ENCODE results near the gene NKX3-2.

Gene NKX3-2

DNA sequence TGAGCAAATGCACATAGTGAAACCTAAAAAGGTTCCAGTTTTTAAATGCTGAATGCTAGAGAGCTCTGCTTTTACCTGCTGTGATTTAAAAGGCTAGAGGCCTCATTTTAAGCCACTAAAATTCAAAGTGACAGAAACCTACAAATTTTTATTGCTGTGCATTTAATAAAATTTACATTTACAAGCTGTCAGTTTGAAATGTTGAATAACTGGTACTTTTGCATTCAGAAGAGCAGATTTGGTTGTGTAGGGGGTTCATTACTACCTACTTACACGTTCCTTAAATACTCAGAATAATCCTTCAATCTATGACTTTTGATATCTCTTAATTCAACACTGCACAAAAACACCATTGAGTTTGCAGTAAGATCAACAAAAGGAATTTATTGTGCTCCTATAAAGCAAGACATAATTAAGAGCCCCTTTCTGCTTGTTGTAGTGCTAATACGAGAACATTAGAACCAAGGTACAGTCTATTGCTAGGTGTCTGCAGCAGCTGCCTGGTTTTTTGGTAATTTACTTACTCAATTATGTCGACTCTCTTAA lies 27.9 kb downstream of the NKX3-2 start:
- Mint-ChIP-seq H3K4me1 (ENCODE audit: low read depth) (no peaks in the 10 kb centered on the region), H3K27ac (no peak overlapping the region), H3K4me3 (no peak overlapping the region), H3K27me3 (ENCODE audit: low read depth) (peaks cover 39% of the 10 kb centered on the region), H3K9me3 (no peaks in the 10 kb centered on the region), H3K36me3 (ENCODE audit: low read depth) (no peaks in the 10 kb centered on the region)

DNA sequence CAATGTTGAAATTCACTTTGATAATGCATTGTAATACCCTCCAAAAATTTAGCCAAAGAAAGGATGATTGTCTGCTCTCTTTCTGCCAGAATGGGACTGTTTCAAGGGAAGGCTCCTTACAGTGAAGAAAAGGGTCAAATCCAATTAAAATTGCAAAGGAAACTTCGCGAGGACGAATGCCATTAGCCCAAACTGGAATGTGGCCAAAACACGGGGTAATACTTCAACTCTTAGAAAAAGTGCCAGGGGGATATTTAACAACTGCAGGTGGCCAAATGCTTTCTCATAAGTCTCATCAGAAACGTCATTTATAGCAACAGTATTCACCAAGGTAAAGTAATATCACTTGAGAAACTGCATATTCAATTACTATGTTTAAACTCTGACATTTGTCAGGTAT lies 29.0 kb downstream of the NKX3-2 start:
- Mint-ChIP-seq H3K27ac (no peak overlapping the region), H3K27me3 (ENCODE audit: low read depth) (peaks cover 35% of the 10 kb centered on the region), H3K36me3 (ENCODE audit: low read depth) (no peaks in the 10 kb centered on the region), H3K4me1 (ENCODE audit: low read depth) (no peaks in the 10 kb centered on the region), H3K4me3 (no peak overlapping the region), H3K9me3 (no peaks in the 10 kb centered on the region)

DNA sequence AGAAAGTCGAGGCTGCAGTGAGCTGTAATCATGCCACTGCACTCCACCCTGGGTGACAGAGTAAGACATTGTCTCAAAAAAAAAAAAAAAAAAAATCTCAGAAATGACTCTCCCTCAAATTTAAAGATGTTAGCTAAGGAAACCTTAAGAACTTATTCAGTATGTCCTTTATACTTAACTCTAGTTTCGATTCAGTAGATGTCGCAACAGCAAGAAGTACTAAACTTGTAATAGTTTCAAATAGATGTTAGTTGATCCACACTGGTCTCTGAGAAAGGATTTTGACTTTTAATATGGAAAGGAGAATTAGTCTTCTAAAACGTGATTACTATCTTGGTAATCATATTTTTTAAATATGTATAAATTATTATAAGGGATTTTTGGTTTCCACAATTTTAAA lies 29.6 kb downstream of the NKX3-2 start:
- Mint-ChIP-seq H3K9me3 (no peaks in the 10 kb centered on the region), H3K36me3 (ENCODE audit: low read depth) (no peaks in the 10 kb centered on the region), H3K4me1 (ENCODE audit: low read depth) (no peaks in the 10 kb centered on the region), H3K4me3 (no peak overlapping the region), H3K27me3 (ENCODE audit: low read depth) (peaks cover 32% of the 10 kb centered on the region), H3K27ac (no peak overlapping the region)

DNA sequence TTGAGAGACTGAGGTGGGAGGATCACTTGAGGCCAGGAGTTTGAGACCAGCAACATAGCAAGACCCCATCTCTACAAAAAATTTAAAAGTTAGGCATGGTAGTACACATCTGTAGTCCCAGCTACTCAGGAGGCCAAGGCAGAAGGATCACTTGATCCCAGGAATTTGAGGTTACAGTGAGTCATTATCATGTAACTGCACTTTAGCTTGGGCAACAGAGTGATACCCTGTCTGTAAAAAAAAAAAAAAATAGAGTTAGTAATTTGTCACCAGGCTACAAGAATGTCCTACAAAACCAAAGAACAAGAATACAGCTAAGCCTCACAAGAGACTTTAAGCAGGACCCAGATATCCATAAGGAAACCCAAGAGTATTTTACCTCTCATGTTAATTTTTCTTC lies 33.2 kb downstream of the NKX3-2 start:
- H3K9me3 Mint-ChIP-seq: no peaks in the 10 kb centered on the region
- no peak overlapping the region for H3K27ac Mint-ChIP-seq
- H3K36me3 Mint-ChIP-seq (ENCODE audit: low read depth): no peaks in the 10 kb centered on the region
- H3K27me3 Mint-ChIP-seq (ENCODE audit: low read depth): peaks cover 23% of the 10 kb centered on the region
- no peaks in the 10 kb centered on the region for H3K4me1 Mint-ChIP-seq (ENCODE audit: low read depth)
- H3K4me3 Mint-ChIP-seq: no peak overlapping the region

DNA sequence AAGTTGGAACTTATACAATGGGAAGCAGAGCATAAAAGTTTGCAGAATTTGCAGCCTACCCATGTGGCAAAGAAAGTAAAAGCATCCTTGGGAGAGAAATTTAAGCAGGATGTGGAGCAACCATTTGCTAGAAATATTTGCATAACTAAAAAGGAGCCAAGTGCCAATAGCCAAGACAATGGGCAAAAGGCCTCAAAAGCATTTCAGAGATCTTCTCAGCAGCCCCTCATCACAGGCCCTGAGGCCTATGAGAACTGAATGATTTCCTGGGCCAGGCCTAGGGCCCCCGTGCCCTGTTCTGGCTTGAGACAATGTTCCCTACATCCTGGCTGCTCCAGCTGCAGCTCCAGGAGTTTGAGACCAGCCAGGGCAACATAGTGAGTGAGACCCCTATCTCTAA lies 34.9 kb downstream of the NKX3-2 start:
- Mint-ChIP-seq H3K27ac (no peak overlapping the region), H3K9me3 (no peaks in the 10 kb centered on the region), H3K36me3 (ENCODE audit: low read depth) (no peaks in the 10 kb centered on the region), H3K4me1 (ENCODE audit: low read depth) (no peaks in the 10 kb centered on the region), H3K27me3 (ENCODE audit: low read depth) (peaks cover 17% of the 10 kb centered on the region), H3K4me3 (no peak overlapping the region)

DNA sequence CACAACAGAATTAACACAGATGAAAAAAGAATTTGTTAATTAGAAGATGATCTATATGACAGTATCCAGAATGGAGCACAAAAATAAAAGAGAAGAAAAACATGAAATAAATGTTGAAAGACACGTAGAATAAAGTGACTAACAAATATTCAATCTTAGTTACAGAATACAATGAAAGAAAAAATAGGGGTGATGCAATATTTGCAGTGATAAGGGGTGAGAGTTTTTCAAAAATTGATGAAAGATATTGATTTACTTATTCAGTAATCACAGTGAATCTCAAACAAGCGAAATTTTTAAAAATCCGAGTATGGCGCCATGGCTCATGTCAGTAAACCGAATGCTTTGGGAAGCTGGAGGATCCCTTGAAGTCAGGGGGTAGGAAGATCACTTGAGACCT lies 39.9 kb downstream of the NKX3-2 start:
- Mint-ChIP-seq H3K27me3 (ENCODE audit: low read depth) (peaks cover 24% of the 10 kb centered on the region), H3K36me3 (ENCODE audit: low read depth) (no peaks in the 10 kb centered on the region), H3K9me3 (no peaks in the 10 kb centered on the region), H3K27ac (no peak overlapping the region), H3K4me1 (ENCODE audit: low read depth) (no peaks in the 10 kb centered on the region), H3K4me3 (no peak overlapping the region)

DNA sequence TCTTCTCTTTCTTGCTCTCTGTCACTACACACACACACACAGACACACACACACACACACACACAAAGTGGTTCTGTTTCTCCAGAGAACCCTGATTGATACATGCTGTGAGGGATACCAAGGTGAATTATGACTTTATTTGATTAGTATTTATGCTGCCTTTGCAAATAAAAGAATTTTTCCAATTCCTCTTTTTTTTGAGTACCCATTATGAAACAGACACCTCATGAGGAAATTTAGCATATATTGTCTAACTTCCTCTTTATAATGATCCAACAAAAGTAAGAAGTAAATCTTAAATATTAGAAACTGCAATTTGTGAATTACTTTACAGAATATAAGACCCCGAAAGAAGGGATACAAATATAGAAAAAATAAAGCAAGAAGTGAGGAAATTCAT lies 45.8 kb downstream of the NKX3-2 start:
- Mint-ChIP-seq H3K9me3 (no peaks in the 10 kb centered on the region), H3K4me3 (no peak overlapping the region), H3K4me1 (ENCODE audit: low read depth) (no peaks in the 10 kb centered on the region), H3K36me3 (ENCODE audit: low read depth) (no peaks in the 10 kb centered on the region), H3K27ac (no peak overlapping the region), H3K27me3 (ENCODE audit: low read depth) (peaks cover 29% of the 10 kb centered on the region)

DNA sequence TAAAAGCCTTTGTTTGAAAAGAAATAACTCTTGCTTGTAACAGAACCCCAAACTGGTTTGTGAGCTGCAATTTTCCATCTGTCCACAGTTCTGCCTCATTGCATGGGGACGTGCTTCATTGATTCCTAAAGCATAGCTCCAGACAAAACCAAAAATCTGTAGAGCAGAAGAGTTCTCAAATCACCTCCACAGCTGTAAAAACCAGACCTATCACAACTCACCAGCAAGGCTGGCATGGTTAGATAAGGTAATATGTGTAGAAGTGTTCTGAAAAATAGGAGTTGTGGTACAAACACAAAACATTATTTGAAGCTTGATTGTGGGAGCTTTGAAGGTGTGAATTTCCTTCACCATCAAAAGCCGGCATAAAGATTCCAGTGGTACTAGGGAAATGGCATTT lies 47.7 kb downstream of the NKX3-2 start:
- Mint-ChIP-seq H3K27me3 (ENCODE audit: low read depth) (peaks cover 25% of the 10 kb centered on the region), H3K36me3 (ENCODE audit: low read depth) (no peaks in the 10 kb centered on the region), H3K4me3 (no peak overlapping the region), H3K4me1 (ENCODE audit: low read depth) (no peaks in the 10 kb centered on the region), H3K27ac (no peak overlapping the region), H3K9me3 (no peaks in the 10 kb centered on the region)

DNA sequence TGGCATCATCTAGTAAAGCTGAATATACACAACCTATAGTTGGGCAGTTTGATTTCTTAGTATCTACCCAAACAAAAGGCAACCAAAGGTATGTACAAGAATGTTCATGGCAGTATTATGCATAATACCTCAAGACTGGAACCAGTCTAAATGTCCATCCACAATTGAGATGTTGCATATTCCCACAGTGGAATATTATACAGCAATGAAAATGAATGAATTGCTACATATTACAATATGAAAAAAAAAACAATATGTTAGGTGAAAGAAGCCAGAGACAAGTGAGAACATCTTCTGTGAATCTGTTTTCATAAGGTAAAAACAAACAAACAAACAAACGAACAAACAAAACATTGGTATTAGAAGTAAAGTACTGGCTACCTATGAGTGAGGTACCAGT lies 48.6 kb downstream of the NKX3-2 start:
- Mint-ChIP-seq H3K9me3 (no peaks in the 10 kb centered on the region), H3K4me3 (no peak overlapping the region), H3K36me3 (ENCODE audit: low read depth) (no peaks in the 10 kb centered on the region), H3K27me3 (ENCODE audit: low read depth) (peaks cover 32% of the 10 kb centered on the region), H3K27ac (no peak overlapping the region), H3K4me1 (ENCODE audit: low read depth) (no peaks in the 10 kb centered on the region)

DNA sequence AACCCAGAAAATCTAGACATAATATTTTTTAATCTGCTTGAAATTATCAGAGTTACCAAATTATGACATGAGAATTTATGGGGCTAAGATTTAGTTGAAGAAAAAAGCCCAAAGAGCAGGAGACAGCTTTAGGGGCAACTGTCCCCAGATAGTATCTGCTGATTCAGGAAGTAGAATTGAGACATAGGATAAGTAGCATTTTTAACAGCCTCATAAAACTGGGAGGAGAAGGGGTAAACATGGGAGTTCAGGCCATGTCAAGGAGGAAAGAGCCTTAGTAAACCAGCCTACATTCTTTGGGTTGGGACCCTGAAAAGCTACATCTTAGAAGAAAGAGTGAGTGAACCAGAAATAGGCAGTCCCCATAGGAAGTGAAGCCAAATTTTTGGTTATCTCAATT lies 50.5 kb downstream of the NKX3-2 start:
- H3K4me3 Mint-ChIP-seq: no peak overlapping the region
- no peaks in the 10 kb centered on the region for H3K9me3 Mint-ChIP-seq
- no peaks in the 10 kb centered on the region for H3K36me3 Mint-ChIP-seq (ENCODE audit: low read depth)
- H3K27ac Mint-ChIP-seq: no peak overlapping the region
- no peaks in the 10 kb centered on the region for H3K4me1 Mint-ChIP-seq (ENCODE audit: low read depth)
- peaks cover 23% of the 10 kb centered on the region for H3K27me3 Mint-ChIP-seq (ENCODE audit: low read depth)

DNA sequence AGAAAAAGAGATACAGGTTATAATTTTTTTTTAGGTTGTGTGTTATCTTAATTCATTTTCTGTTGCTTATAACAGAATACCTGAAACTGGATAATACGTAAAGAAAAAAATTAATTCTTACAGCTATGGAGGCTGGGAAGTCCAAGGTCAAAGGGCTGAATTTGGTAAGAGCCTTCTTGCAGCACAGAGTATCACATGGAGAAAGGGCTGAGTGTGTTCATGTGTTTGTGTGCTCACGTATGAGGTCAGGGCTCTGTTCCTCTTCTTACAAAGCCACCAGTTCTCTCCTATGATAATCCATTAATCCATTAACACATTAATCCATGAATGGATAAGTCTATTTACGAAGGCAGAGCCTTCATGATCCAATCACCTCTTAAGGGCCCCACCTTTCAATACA lies 51.6 kb downstream of the NKX3-2 start:
- Mint-ChIP-seq H3K27me3 (ENCODE audit: low read depth) (peaks cover 19% of the 10 kb centered on the region), H3K4me1 (ENCODE audit: low read depth) (no peaks in the 10 kb centered on the region), H3K9me3 (no peaks in the 10 kb centered on the region), H3K36me3 (ENCODE audit: low read depth) (no peaks in the 10 kb centered on the region), H3K27ac (no peak overlapping the region), H3K4me3 (no peak overlapping the region)
